Measurements from ENCODE around the gene PSAT1.
A peak's percentile ranks its signal among the peaks of the same experiment; 100 is the strongest.

Gene PSAT1

GRCh38 chr9:78365748-78366697 is 69.1 kb downstream of the PSAT1 start:
- DNase-seq (ENCODE audit: low read depth in 2 of 2): no peak

- no peak for DNase-seq (ENCODE audit: low read depth in 2 of 2)
Measured at GRCh38 chr9:78366827-78367226, 69.9 kb downstream of the PSAT1 start.

DNA sequence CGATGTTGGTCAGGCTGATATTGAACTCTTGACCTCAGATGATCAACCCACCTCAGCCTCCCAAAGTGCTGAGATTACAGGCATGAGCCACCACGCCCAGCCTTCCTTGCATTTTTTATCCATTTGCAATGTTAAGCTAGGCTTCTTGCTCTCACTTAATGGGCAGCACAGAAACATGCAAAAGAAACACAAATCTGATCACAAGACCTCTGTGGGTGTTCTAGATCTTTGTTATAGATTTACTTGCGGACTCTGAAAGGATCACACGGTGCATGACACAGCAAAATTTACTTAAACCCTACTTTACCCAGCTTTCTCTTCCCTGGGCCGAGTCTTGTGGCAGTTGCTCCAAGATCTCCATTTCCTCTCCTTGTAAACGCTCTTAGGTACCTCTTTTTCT is 71.3 kb downstream of the PSAT1 start:
- no peak for DNase-seq (ENCODE audit: low read depth in 2 of 2)

GRCh38 chr9:78369639-78370219 is 72.8 kb downstream of the PSAT1 start:
- peak; percentile 4 to 17 for DNase-seq (ENCODE audit: low read depth in 2 of 2)

DNA sequence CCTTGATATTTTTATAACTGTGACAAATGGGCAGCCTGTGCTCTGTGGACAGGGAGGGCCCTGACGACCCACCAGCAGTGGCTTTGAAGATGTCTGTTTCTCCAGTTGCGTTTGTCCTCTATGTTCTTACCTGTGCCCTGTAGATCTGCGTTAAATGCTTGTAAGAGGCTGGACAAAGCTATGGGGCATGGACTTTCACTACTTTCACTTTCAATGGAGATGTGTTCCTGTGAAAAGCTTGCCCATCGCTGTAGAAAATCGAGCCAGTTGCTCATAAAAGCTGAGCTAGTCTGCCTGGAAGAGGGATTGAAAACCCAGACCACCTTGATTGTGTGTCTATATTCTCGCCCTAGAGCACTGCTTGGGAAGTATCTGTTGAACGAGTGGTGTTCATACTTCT is 74.1 kb downstream of the PSAT1 start:
- DNase-seq (ENCODE audit: low read depth in 2 of 2): no peak

GRCh38 chr9:78371981-78372380 is 75.1 kb downstream of the PSAT1 start:
- DNase-seq (ENCODE audit: low read depth in 2 of 2): no peak
